Measurements from ENCODE around the gene KIAA0232.
"Not testable (repeated sequence)": the region's sequence is repeated elsewhere in the genome, so short reads cannot be mapped to it uniquely, and the experiment has no call there.

The KIAA0232 gene

DNA sequence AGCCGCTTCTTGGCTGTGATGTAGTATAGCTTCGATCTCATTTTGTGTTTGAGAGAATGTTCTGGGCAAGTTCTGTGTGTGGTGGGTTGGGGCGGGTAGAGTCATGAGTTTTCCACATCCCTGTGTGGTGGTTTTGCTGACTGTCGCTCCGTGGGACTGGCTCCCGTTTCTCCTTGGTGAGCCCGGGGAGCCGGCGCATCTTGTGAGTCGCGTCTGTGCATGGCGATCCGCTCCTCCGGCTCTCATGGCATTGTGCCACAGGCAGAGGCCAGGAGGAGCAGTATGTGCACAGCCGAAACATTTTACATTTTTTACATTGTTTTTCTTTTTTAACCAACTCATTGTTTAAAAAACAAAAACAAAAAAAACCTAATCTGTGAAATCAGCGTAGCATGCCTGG, 99.4 kb downstream of the KIAA0232 start:
- no peak for DNase-seq (ENCODE audit: low spot score)

- DNase-seq (ENCODE audit: low spot score), result no peak
Measured at GRCh38 chr4:6884341-6884870, 101.9 kb downstream of the KIAA0232 start.

- DNase-seq (ENCODE audit: low spot score), result peak; percentile 87
Measured at GRCh38 chr4:6885953-6886557, 103.5 kb downstream of the KIAA0232 start.

DNA sequence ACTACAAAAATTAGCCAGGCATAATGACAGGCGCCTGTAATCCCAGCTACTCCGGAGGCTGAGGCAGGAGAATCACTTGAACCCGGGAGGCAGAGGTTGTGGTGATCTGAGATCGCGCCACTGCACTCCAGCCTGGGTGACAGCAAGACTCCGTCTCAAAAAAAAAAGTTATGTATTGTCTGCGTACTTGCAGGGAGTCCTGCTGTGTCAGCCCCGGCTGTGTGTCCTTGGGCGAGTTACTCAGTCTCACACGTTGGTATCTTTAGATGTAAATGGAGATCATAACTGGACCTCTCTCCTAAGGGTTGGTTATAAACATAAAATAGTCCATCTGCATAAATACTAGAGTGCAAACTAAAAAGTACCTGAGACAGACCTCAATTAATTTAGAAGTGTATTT, 104.4 kb downstream of the KIAA0232 start:
- DNase-seq (ENCODE audit: low spot score), result no peak

DNA sequence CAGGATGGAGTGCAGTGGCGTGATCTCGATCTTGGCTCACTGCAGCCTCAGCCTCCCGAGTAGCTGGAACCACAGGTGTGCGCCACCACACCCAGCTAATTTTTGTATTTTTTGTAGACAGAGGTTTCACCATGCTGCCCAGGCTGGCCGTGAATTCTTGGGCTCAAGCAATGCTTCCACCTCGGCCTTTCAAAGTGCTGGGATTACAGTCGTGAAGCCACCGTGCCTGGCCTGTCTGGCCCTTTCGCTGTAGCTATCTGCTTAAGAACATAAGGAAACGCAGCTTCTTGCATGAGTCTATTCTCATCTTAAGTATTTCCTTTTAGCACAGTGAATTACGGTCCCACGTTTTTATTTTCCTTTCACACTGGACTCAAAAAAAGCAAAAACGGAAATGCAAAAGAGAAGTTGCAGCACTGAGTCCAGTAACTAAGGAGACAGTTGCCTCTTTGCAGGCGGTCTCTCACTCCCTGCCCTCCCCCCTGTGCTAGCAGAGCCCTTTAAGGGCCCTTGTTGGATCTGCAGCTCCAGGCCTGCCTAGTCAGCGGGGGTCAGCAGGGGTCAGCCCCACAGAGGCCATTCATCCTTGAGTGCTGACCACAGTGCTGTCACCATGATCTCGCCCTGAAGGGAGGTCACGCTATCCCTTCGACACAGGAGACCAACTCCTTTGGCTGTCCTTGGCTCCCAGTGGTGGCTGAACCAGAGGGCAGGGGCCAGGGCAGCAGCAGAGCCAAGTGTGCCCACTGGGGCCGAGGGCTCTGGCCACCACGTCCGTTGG, 105.3 kb downstream of the KIAA0232 start:
- no peak for DNase-seq (ENCODE audit: low spot score)

DNA sequence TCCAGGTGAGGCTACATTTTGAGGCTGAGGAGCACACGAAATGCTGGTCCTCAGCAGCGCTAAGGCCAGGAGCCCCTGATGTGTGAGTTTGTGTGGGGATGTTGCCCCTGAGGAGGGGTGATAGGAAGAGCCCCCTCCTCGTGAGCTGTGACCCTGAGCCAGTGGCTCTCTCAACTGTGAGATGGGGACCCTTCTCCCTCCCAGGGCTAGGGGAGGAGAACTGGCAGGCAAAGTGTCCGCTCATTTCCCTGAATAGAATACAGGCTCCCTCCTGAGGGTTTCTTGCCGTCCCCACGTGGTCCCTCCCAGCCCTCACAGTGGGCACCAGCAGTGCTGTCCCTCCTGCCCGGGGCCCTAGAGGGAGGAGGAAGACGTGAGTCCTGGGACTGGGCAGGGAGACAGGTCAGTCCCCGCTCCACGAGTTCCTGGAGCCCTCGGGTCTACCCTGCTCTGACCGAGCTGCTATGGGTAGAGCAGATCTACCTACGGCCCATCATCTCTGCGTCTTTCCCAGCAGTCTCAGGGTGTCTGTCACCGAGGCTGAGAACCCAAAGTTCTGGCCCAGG, 106.1 kb downstream of the KIAA0232 start:
- no peak for DNase-seq (ENCODE audit: low spot score)

DNA sequence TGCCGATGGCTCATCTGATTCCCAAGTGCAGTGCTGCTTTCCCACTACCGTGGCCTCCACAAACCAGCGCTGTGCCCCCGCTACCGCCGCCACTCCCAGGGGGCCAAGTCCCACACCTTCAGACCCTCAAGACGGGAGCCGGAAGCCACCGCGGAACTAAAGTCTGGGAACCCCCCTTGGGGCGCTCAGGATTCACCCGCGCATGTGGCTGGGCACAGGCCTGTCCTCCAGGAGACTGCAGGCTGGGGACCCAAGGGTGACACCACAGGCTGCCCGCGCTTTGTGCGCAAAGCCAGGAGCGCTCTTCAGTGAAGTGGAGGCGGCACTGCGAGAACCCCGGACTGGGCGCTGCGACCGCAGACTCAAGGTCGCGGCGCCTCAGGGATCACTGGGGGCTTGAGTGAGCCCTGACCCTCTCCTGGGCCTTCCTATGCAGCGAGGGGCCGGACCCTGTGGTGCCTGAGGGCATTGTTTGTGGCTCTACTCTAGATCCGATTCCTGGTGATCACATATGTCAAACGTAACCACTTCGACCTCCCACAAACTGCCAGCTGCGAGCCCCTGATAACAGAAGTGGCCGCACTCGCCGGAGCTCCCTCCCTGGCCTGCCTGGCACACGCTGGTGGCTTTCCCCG, 106.7 kb downstream of the KIAA0232 start:
- DNase-seq (ENCODE audit: low spot score), result no peak

DNA sequence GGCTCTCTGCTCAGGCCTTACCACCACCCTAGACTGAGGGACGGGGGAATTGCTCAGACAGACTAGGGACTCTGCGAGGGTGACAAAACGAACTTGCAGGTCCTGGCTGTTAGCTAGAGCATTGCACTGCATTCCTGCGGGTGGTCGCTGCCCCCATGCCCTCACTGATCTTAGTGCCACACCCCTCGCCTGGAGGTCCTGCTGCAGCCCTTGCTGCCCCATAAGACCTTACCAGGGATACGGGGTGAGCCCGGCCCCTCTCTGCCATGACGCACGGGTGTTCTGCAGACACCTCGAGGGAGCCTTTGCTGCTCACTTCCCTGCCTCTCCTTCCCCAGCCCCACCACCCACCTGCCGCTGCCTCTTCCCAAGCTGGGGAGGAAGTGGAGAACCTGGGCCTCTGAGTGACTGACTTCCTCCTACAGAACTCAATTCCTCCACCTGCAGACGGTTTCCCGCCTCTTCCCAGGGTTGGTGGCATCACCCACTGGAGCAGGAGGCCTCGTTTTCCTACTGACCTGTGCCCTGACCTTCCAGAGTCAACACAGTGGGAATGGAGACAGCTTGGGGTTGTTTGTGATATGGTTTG, 107.3 kb downstream of the KIAA0232 start:
- no peak for DNase-seq (ENCODE audit: low spot score)

DNA sequence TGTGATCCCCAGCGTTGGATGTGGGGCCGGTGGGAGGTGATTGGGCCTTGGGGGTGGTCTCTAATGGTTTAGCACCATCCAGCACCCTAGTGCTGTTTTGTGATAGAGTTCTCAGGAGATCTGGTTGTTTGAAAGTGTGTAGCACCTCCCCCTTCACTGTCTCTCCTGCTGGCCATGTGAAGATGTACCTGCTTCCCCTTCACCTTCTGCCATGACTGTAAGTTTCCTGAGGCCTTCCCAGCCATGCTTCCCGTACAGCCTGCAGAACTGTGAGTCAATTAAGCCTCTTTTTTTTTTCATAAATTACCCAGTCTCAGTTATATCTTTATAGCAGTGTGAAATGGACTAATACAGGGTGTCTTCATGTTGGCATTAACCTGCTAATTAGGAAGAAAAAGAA, 107.8 kb downstream of the KIAA0232 start:
- DNase-seq (ENCODE audit: low spot score), result no peak

DNA sequence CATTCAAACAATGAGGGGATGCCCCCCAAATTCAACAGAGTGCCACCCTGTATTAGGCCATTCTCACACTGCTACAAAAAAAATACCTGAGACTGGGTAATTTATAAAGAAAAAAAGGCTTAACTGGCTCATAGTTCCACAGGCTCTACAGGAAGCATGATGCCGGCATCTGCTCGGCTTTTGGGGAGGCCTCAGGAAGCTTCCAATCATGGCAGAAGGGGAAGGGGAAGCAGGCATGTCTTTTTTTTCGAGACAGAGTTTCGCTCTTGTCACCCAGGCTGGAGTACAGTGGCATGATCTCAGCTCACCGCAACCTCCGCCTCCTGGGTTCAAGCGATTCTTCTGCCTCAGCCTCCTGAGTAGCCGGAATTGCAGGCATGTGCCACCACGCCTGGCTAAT, 108.4 kb downstream of the KIAA0232 start:
- DNase-seq (ENCODE audit: low spot score), result not testable (repeated sequence)

GRCh38 chr4:6891436-6892170, 109.1 kb downstream of the KIAA0232 start:
- no peak for DNase-seq (ENCODE audit: low spot score)

DNA sequence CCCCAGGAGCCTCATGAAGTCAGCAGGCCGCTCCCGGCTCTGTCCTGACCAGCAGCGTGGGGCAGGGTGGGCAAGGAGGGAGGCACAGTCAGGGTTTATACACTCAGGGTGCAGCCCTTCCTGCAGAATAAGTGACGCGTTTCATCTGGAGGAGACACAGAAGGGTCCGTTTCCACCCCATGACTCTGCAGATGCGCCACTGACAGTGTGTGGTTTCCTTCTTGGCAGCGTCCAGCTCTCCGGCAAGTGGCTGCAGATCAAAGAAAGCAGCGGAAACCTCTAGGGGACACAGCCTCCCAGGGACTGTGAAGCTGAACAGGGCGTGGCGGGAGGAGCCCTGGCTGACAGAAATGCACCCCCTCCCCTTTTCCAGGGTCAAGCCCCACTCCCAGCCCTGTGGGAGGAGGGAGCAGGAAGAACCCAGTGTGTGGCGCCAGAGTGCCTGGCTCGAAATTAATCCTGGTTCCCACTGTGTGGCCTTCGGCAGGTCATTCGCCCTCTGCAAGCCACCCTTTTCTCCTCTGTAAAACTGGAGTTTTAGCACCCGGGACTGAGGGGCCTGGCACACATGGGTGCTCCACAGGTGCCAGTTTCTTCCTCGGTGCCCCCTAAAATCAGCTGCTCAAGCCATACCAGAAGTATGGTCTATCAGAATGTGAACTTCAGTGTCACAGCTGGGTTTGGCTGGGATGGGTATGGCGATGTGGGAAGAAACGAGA, 109.8 kb downstream of the KIAA0232 start:
- DNase-seq (ENCODE audit: low spot score), result peak; percentile 51

DNA sequence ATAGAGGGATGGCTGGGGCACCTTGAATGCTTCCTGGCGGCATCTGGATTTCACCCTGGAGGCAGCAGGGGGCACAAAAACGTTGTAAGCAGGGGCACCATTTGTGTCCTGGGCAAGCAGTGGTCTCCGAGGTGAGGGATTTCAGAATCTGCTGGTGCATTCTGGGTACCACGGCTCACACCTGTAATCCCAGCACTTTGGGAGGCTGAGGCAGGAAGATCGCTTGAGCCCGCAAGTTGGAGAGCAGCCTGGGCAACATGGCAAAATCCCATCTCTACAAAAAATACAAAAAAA, 110.3 kb downstream of the KIAA0232 start:
- no peak for DNase-seq (ENCODE audit: low spot score)

- DNase-seq (ENCODE audit: low spot score), result peak; percentile 65
Measured at GRCh38 chr4:6893449-6894085, 111.0 kb downstream of the KIAA0232 start.

GRCh38 chr4:6894086-6894478, 111.6 kb downstream of the KIAA0232 start:
- DNase-seq (ENCODE audit: low spot score), result no peak

DNA sequence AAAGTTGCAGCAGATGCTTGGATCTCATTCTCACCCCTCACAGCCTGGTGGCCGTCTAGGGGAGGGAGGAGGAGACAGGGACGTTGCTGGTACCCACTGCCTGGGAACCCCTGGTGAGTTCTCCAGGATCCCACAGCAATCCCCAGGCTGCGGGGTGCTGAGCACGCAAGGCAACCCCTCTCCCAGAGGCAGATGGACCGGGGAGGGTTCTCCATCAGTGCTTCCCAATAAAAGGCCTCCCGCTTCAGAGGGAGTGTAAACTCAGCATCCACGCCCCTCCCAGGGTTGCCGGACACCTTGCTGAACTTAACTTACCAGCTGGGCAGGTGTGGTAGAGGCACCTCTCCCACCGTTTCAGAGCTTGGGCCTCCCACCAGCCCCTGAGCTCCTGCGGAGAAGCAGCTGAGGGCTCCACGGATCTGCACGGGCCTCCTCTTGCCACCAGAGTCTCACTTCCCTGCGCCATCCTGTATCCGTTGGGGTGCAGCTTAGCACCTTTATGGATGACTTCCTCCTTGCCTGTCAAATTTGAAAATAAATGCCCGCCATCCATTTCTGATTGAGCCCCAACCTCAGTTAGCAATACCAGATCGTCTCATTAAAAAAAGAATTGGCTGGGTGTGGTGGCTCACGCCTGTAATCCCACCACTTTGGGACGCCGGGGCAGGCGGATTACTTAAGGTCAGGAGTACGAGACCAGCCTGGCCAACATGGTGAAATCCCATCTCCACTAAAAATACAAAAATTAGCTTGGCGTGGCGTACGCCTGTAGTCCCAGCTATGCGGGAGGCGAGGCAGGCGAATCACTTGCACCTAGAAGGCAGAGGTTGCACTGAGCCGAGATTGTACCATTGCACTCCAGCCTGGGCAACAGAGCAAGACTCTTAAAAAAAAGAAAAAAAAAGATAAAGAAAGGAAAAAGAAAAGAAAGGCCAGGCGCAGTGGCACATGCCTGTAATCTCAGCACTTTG, 112.3 kb downstream of the KIAA0232 start:
- no peak for DNase-seq (ENCODE audit: low spot score)

DNA sequence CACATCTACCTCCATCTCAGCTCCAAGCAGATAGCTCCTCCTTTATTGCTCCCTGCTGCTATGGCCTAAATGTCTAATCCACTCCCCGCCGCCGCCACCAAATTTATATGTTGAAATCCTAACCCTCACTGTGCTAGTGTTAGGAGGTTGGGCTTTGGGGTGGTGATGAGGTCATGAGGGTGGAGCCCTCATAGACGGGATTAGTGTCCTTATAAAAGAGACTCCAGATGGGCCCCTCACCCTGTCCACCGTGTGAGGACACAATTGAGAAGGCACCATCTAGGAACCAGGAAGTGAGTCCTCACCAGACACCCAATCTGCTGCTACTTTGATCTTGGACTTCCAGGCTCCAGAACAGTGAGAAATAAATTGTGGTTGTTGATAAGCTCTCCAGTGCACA, 113.5 kb downstream of the KIAA0232 start:
- no peak for DNase-seq (ENCODE audit: low spot score)

GRCh38 chr4:6898763-6899162, 116.2 kb downstream of the KIAA0232 start:
- no peak for DNase-seq (ENCODE audit: low spot score)

DNA sequence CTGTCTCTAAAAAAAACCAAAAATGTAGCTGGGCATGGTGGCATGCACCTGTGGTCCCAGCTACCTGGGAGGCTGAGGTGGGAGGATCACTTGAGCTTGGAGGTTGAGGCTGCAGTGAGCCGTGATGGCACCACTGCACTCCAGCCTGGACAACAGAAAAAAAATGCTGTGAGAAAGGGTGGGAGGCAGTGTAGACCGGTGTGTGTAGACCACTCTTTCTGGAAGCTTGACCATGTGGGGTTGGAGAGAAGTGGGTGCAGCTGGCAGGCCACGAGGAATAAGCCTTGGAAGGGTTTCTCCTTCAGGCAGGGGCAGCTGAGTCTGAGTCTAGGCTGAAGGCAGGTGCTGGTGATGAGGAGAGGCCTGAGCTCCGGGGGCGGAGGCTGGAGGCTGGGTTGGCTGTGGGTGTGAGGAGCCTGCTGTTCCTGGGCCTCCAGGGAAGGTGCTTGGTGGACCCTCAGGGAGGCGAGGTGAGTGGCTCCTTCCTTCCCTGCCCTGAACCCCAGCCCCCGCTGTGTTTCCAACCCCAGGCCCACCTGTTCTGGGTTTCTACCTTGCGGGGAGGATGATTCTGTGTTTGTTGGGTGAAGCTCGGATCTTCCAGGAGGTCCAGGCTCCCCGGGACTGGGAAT, 117.8 kb downstream of the KIAA0232 start:
- DNase-seq (ENCODE audit: low spot score), result no peak
